Measurements from ENCODE around the gene PRAF2. TPM values are rescaled to one million over a fixed set of nuclear protein-coding genes. Genes with fewer than 3 reads are reported as not detected.

The PRAF2 gene
- total RNA-seq, result 10 to 100 TPM in 1 of 3 donors, 1 to 10 TPM in 2; 5.9 to 18.4 (median 6.6) TPM

- peaks cover 0 to 20% of the 10 kb centered on the region in 2 donors for H3K27me3 ChIP-seq
- intact Hi-C loops (cut with DNase I; ENCODE audit: low total_unique reads), result no loop called here
Observed at GRCh38 chrX:49073601-49074575, at the start of gene PRAF2. TSS of gene PRAF2 (minus strand) at chrX:49074002. CDS start at chrX:49073987, 15 bp downstream.

GRCh38 chrX:49122499-49122898 lies 48.7 kb upstream of the PRAF2 start:
- Histone ChIP-seq H3K4me1 (no peaks in the 10 kb centered on the region), H3K4me3 (peak overlapping the region; percentile 67 to 84 (median 71)), H3K27me3 (peaks cover 0 to 7% of the 10 kb centered on the region in 2 donors), H3K9me3 (no peaks in the 10 kb centered on the region), H3K36me3 (no peaks in the 10 kb centered on the region), H3K27ac (no peak overlapping the region)
- intact Hi-C loops (cut with DNase I; ENCODE audit: low total_unique reads), result no loop called here
- no peak for DNase-seq (ENCODE audit: low spot score in 2 of 2)
- TF ChIP-seq POLR2A (IDR thresholded peaks at IDR 0.05) (no peak), CTCF (IDR thresholded peaks at IDR 0.05) (no peak), POLR2AphosphoS5 (IDR thresholded peaks at IDR 0.05) (no peak)

More at GRCh38 chrX:49073601-49074575, at the start of gene PRAF2:
- peak within 1 kb of the TSS; percentile 46 to 72 (median 56) for H3K4me3 ChIP-seq
- DNase-seq (ENCODE audit: low spot score in 2 of 2), result peak; percentile 89 to 91
- H3K4me1 ChIP-seq, result no peaks in the 10 kb centered on the region
- no peaks in the 10 kb centered on the region for H3K9me3 ChIP-seq
- peak within 1 kb of the TSS; percentile 50 to 78 for H3K27ac ChIP-seq
- TF ChIP-seq POLR2AphosphoS5 (IDR thresholded peaks at IDR 0.05), result peak; percentile 57 to 78 (median 69)
- no peak for TF ChIP-seq POLR2A (IDR thresholded peaks at IDR 0.05)
- no peak for TF ChIP-seq CTCF (IDR thresholded peaks at IDR 0.05)
- H3K36me3 ChIP-seq, result no peaks in the 10 kb centered on the region

- H3K27ac ChIP-seq, result no peak overlapping the region
- TF ChIP-seq POLR2AphosphoS5 (IDR thresholded peaks at IDR 0.05), result no peak
- TF ChIP-seq CTCF (IDR thresholded peaks at IDR 0.05), result no peak
- TF ChIP-seq POLR2A (IDR thresholded peaks at IDR 0.05), result no peak
- H3K27me3 ChIP-seq, result peaks cover 0 to 7% of the 10 kb centered on the region in 2 donors
- H3K4me3 ChIP-seq, result no peak overlapping the region
- intact Hi-C loops (cut with DNase I; ENCODE audit: low total_unique reads), result no loop called here
- no peak for DNase-seq (ENCODE audit: low spot score in 2 of 2)
- H3K36me3 ChIP-seq, result no peaks in the 10 kb centered on the region
- H3K9me3 ChIP-seq, result no peaks in the 10 kb centered on the region
- H3K4me1 ChIP-seq, result no peaks in the 10 kb centered on the region
Observed at GRCh38 chrX:49120091-49120490, 46.3 kb upstream of the PRAF2 start.

GRCh38 chrX:49117581-49117980 lies 43.8 kb upstream of the PRAF2 start:
- H3K9me3 ChIP-seq, result no peaks in the 10 kb centered on the region
- TF ChIP-seq CTCF (IDR thresholded peaks at IDR 0.05) (no peak), POLR2A (IDR thresholded peaks at IDR 0.05) (no peak), POLR2AphosphoS5 (IDR thresholded peaks at IDR 0.05) (no peak)
- no peak overlapping the region for H3K27ac ChIP-seq
- H3K4me1 ChIP-seq, result no peaks in the 10 kb centered on the region
- intact Hi-C loops (cut with DNase I; ENCODE audit: low total_unique reads), result no loop called here
- DNase-seq (ENCODE audit: low spot score in 2 of 2), result no peak
- H3K4me3 ChIP-seq, result no peak overlapping the region
- no peaks in the 10 kb centered on the region for H3K36me3 ChIP-seq
- peaks cover 0 to 10% of the 10 kb centered on the region in 2 donors for H3K27me3 ChIP-seq

- intact Hi-C loops (cut with DNase I; ENCODE audit: low total_unique reads), result no loop called here
- TF ChIP-seq CTCF (IDR thresholded peaks at IDR 0.05), result no peak
- no peak for TF ChIP-seq POLR2AphosphoS5 (IDR thresholded peaks at IDR 0.05)
- no peak for TF ChIP-seq POLR2A (IDR thresholded peaks at IDR 0.05)
- H3K27me3 ChIP-seq, result peaks cover 0 to 10% of the 10 kb centered on the region in 2 donors
- H3K9me3 ChIP-seq, result no peaks in the 10 kb centered on the region
- H3K4me3 ChIP-seq, result no peak overlapping the region
- H3K27ac ChIP-seq, result no peak overlapping the region
- no peaks in the 10 kb centered on the region for H3K36me3 ChIP-seq
- DNase-seq (ENCODE audit: low spot score in 2 of 2), result no peak
- no peaks in the 10 kb centered on the region for H3K4me1 ChIP-seq
Observed at GRCh38 chrX:49116716-49117115, 42.9 kb upstream of the PRAF2 start.
